MCF 10A (cell line): ENCODE measurements around the gene GRAMD4. TPM values are rescaled to one million over a fixed set of nuclear protein-coding genes. Genes with fewer than 3 reads are reported as not detected.

Source experiments
- BruUV-seq: library from RNA; stranded (reverse); fragments of 400-500 nt; replicated peaks from 2 replicates; lab custom pipeline; 2021; lab: Mats Ljungman, UMichigan
- CTCF ChIA-PET: fragments of 300-600 bp; sonication (Branson Sonifier 250); formaldehyde crosslinking; extraction: SDS; loops from one replicate; lab custom pipeline; 2021; ENCODE audit warnings: antibody characterized with exemption, inconsistent platforms; lab: Yijun Ruan, JAX
- POLR2A ChIA-PET: fragments of 300-600, 350-650 bp; sonication (Branson Sonifier 250); formaldehyde crosslinking; extraction: SDS; loops from one replicate; lab custom pipeline; 2020; ENCODE audit warnings: antibody characterized with exemption, inconsistent platforms; lab: Yijun Ruan, JAX
- DNase-seq: peaks from one replicate; pipeline ENCODE4 v3.0.0-alpha.2; 2018; ENCODE audit not compliant: unreplicated experiment
- H3K27ac Mint-ChIP-seq: one replicate; pipeline ENCODE4 v1.8.0; 2022; ENCODE audit warnings: mild to moderate bottlenecking, low read depth, mixed read lengths; ENCODE audit not compliant: unreplicated experiment
- H3K27me3 Mint-ChIP-seq: one replicate; pipeline ENCODE4 v1.8.0; 2022; ENCODE audit warnings: mixed read lengths; ENCODE audit not compliant: insufficient read depth, unreplicated experiment
- H3K36me3 Mint-ChIP-seq: one replicate; pipeline ENCODE4 v1.8.0; 2022; ENCODE audit warnings: mild to moderate bottlenecking, moderate library complexity, mixed read lengths; ENCODE audit not compliant: insufficient read depth, unreplicated experiment
- H3K4me1 Mint-ChIP-seq: one replicate; pipeline ENCODE4 v1.8.0; 2022; ENCODE audit warnings: mixed read lengths; ENCODE audit not compliant: insufficient read depth, unreplicated experiment
- H3K4me3 Mint-ChIP-seq: one replicate; pipeline ENCODE4 v1.8.0; 2022; ENCODE audit warnings: mild to moderate bottlenecking, moderate library complexity, mixed read lengths; ENCODE audit not compliant: unreplicated experiment
- H3K9me3 Mint-ChIP-seq: one replicate; pipeline ENCODE4 v1.8.0; 2022; ENCODE audit warnings: mixed read lengths; ENCODE audit not compliant: unreplicated experiment
- intact Hi-C: fragments of 100-400 bp; cut with micrococcal nuclease; formaldehyde crosslinking; loops from 2 replicates; pipeline ENCODE4 v1.14.1; 2022
- total RNA-seq: library from RNA; stranded (reverse); gene quantifications from 2 replicates; pipeline ENCODE4 v1.2.3, GENCODE V29; 2022
- TF ChIP-seq, protein P1 (sequence below): fragments of 200-600 bp; IDR thresholded peaks from one replicate; pipeline ENCODE4 v1.8.0; 2022; ENCODE audit warnings: antibody characterized with exemption, mild to moderate bottlenecking; ENCODE audit not compliant: unreplicated experiment

The GRAMD4 gene
- total RNA-seq, 1 experiment from 2014 or later: 15.6 TPM

- H3K4me1 Mint-ChIP-seq: peaks cover 31% of the 10 kb centered on the region
- ChIA-PET CTCF (interaction anchor here (0.6 kb wide), 1 partner anchor 651 kb away, joined by 4 read pairs; no protein-coding TSS in a partner anchor), POLR2A (interaction anchor here (0.6 kb wide), 1 partner anchor 61 kb away, joined by 3 read pairs; no protein-coding TSS in a partner anchor)
- no TSS peak for BruUV-seq
- intact Hi-C loops: no loop called here
- H3K27ac Mint-ChIP-seq: no peak overlapping the region
- no peak for DNase-seq
- H3K4me3 Mint-ChIP-seq: no peak overlapping the region
- no peaks in the 10 kb centered on the region for H3K9me3 Mint-ChIP-seq
- H3K27me3 Mint-ChIP-seq: no peaks in the 10 kb centered on the region
- TF ChIP-seq, protein P1, sequence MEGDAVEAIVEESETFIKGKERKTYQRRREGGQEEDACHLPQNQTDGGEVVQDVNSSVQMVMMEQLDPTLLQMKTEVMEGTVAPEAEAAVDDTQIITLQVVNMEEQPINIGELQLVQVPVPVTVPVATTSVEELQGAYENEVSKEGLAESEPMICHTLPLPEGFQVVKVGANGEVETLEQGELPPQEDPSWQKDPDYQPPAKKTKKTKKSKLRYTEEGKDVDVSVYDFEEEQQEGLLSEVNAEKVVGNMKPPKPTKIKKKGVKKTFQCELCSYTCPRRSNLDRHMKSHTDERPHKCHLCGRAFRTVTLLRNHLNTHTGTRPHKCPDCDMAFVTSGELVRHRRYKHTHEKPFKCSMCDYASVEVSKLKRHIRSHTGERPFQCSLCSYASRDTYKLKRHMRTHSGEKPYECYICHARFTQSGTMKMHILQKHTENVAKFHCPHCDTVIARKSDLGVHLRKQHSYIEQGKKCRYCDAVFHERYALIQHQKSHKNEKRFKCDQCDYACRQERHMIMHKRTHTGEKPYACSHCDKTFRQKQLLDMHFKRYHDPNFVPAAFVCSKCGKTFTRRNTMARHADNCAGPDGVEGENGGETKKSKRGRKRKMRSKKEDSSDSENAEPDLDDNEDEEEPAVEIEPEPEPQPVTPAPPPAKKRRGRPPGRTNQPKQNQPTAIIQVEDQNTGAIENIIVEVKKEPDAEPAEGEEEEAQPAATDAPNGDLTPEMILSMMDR: no peak
- peaks cover 5% of the 10 kb centered on the region for H3K36me3 Mint-ChIP-seq
Observed at GRCh38 chr22:46656856-46657654, 36.9 kb downstream of the GRAMD4 start.

GRCh38 chr22:46657655-46657953 lies 37.4 kb downstream of the GRAMD4 start:
- CTCF ChIA-PET: no interaction called here
- no peaks in the 10 kb centered on the region for H3K27me3 Mint-ChIP-seq
- H3K9me3 Mint-ChIP-seq: no peaks in the 10 kb centered on the region
- BruUV-seq: no TSS peak
- POLR2A ChIA-PET: no interaction called here
- H3K36me3 Mint-ChIP-seq: peaks cover 5% of the 10 kb centered on the region
- no peak overlapping the region for H3K4me3 Mint-ChIP-seq
- intact Hi-C loops: no loop called here
- DNase-seq: no peak
- TF ChIP-seq, protein P1: no peak
- no peak overlapping the region for H3K27ac Mint-ChIP-seq
- H3K4me1 Mint-ChIP-seq: peaks cover 31% of the 10 kb centered on the region

DNA sequence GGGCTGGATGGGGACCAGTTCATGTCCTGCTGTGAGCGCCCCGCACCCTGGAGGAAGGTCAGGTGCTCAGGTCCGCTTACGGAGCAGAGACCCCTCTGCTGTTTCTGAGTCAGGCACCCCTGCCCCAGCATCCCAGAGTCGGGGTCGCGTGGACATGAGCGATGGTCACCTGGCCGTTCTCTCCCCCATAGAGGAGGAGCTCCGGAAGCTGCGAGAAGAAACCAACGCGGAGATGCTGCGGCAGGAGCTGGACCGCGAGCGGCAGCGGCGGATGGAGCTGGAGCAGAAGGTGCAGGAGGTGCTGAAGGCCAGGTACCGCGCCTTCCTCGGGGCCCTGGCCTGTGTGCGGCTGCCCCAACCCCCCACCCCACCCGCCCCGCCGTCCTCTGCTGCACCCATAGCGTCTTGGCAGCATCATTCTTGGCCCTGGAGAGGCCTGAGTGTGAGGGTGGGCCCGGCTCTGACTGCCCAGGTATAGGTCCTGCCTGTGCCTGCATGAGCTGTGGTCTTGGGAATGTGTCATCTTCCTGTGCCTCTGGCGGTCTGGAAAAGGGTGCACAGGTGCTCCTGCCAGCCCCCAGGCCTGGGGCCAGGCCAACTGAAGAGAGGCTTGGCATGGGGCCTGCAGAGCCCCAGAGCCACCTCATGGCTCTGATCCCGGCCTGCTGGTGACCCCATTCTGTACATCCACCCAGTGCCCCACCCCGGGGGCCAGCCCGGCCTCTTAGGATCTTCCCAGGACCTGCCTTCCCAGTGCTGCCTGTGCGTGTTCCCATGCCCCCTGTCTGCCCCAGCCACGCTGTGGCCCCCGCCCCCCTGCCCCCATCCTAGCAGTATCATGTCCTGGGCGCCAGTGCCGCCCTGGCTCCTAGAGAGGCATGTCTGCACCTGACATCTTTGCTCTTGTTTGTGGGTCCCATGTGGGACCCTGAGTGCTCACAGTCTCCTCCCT lies 38.1 kb downstream of the GRAMD4 start:
- CTCF ChIA-PET: interaction anchor here (0.6 kb wide), 2 partner anchors 83 to 141 kb away, joined by 3 read pairs; no protein-coding TSS in a partner anchor
- Mint-ChIP-seq H3K4me3 (no peak overlapping the region), H3K9me3 (no peaks in the 10 kb centered on the region), H3K36me3 (peaks cover 5% of the 10 kb centered on the region), H3K27ac (no peak overlapping the region), H3K4me1 (peaks cover 31% of the 10 kb centered on the region), H3K27me3 (no peaks in the 10 kb centered on the region)
- BruUV-seq: no TSS peak
- TF ChIP-seq, protein P1: no peak
- intact Hi-C loops: no loop called here
- POLR2A ChIA-PET: no interaction called here
- peak; percentile 96 for DNase-seq
